Dendritic cell treated with granulocyte-macrophage colony-stimulating factor and Interleukin-4, amounts not matched to agents 40 ng/mL and 50 ng/mL, for 4 days (primary cell): Measurements from ENCODE around the gene TCF7L2.

Experiments used
- H3K27ac Mint-ChIP-seq: one replicate; pipeline ENCODE4 v1.8.0; 2022; ENCODE audit warnings: mild to moderate bottlenecking, mixed read lengths
- H3K27me3 Mint-ChIP-seq: one replicate; pipeline ENCODE4 v1.8.0; 2022; ENCODE audit warnings: mild to moderate bottlenecking, mixed read lengths
- H3K36me3 Mint-ChIP-seq: one replicate; pipeline ENCODE4 v1.8.0; 2022; ENCODE audit warnings: low read depth, mixed read lengths
- H3K4me1 Mint-ChIP-seq: one replicate; pipeline ENCODE4 v1.8.0; 2022; ENCODE audit warnings: low read depth, mixed read lengths
- H3K4me3 Mint-ChIP-seq: one replicate; pipeline ENCODE4 v1.8.0; 2022; ENCODE audit warnings: mild to moderate bottlenecking, moderate library complexity, mixed read lengths
- H3K9me3 Mint-ChIP-seq: one replicate; pipeline ENCODE4 v1.8.0; 2022; ENCODE audit warnings: mixed read lengths
- intact Hi-C: fragments of 100-400 bp; cut with micrococcal nuclease; formaldehyde crosslinking; loops from one replicate; pipeline ENCODE4 v1.15.0; 2022

The TCF7L2 gene

GRCh38 chr10:112919721-112920120, 30.3 kb upstream of the TCF7L2 start:
- intact Hi-C loops = no loop called here
- Mint-ChIP-seq H3K9me3 (no peaks in the 10 kb centered on the region), H3K36me3 (no peaks in the 10 kb centered on the region), H3K27ac (no peak overlapping the region), H3K4me1 (no peaks in the 10 kb centered on the region), H3K27me3 (peaks cover 31% of the 10 kb centered on the region), H3K4me3 (no peak overlapping the region)

GRCh38 chr10:112926906-112927688, 22.9 kb upstream of the TCF7L2 start:
- H3K36me3 Mint-ChIP-seq = no peaks in the 10 kb centered on the region
- intact Hi-C loops = no loop called here
- H3K27ac Mint-ChIP-seq = no peak overlapping the region
- peaks cover 41% of the 10 kb centered on the region for H3K27me3 Mint-ChIP-seq
- H3K4me3 Mint-ChIP-seq = no peak overlapping the region
- no peaks in the 10 kb centered on the region for H3K4me1 Mint-ChIP-seq
- H3K9me3 Mint-ChIP-seq = no peaks in the 10 kb centered on the region

- no peak overlapping the region for H3K4me3 Mint-ChIP-seq
- H3K36me3 Mint-ChIP-seq = no peaks in the 10 kb centered on the region
- H3K9me3 Mint-ChIP-seq = no peaks in the 10 kb centered on the region
- intact Hi-C loops = no loop called here
- no peaks in the 10 kb centered on the region for H3K4me1 Mint-ChIP-seq
- no peak overlapping the region for H3K27ac Mint-ChIP-seq
- peaks cover 47% of the 10 kb centered on the region for H3K27me3 Mint-ChIP-seq
These were observed 22.1 kb upstream of the TCF7L2 start for GRCh38 chr10:112927980-112928379.

DNA sequence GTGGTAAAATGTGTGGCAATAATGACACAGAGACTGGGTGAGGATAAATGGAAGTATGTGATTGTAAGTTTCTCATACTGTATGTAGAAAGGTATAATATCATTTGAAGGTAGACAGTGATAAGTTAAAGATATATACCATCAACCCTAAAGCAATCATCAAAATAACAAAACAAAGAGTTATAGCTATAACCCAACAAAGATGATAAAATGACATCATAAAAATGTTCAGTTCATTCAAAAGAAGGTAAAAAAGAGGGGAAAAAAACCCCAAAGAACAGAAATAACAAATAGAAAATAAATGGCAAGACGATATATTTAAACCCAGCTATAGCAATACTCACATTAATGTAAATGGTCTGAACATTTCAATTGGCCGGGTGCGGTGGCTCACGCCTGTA, 17.4 kb upstream of the TCF7L2 start:
- Mint-ChIP-seq H3K9me3 (no peaks in the 10 kb centered on the region), H3K27ac (no peak overlapping the region), H3K27me3 (peaks cover 43% of the 10 kb centered on the region), H3K4me3 (no peak overlapping the region), H3K4me1 (no peaks in the 10 kb centered on the region), H3K36me3 (no peaks in the 10 kb centered on the region)
- intact Hi-C loops = no loop called here

- Mint-ChIP-seq H3K36me3 (no peaks in the 10 kb centered on the region), H3K9me3 (no peaks in the 10 kb centered on the region), H3K4me3 (no peak overlapping the region), H3K4me1 (no peaks in the 10 kb centered on the region), H3K27me3 (peaks cover 46% of the 10 kb centered on the region), H3K27ac (no peak overlapping the region)
- intact Hi-C loops = no loop called here
These were observed 15.9 kb upstream of the TCF7L2 start for GRCh38 chr10:112934193-112934592.

GRCh38 chr10:112938808-112939482, 11.1 kb upstream of the TCF7L2 start:
- H3K27ac Mint-ChIP-seq = no peak overlapping the region
- H3K9me3 Mint-ChIP-seq = no peaks in the 10 kb centered on the region
- no peaks in the 10 kb centered on the region for H3K4me1 Mint-ChIP-seq
- intact Hi-C loops = no loop called here
- peaks cover 42% of the 10 kb centered on the region for H3K27me3 Mint-ChIP-seq
- no peaks in the 10 kb centered on the region for H3K36me3 Mint-ChIP-seq
- no peak overlapping the region for H3K4me3 Mint-ChIP-seq

DNA sequence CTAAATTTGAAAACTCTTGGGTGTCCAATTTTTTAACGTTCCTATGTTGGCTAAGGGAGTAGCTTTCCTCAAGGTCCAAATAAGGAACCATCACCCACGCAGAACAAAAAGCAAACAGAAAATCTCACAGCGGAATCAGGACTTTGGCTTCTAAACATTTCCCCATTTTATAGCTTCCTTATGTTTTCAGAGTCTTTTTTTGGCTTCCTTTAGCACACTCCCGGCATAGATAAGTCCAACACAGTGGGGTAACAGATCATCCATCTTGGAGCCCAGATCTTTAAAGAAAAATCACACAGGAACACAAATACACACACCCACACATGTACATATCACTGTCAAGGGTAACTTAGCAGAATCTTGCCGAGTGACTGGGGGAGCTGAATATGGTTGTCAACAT, 4.2 kb upstream of the TCF7L2 start:
- Mint-ChIP-seq H3K9me3 (no peaks in the 10 kb centered on the region), H3K27ac (no peak overlapping the region), H3K27me3 (peaks cover 59% of the 10 kb centered on the region), H3K36me3 (peaks cover 10% of the 10 kb centered on the region), H3K4me3 (no peak overlapping the region), H3K4me1 (peaks cover 36% of the 10 kb centered on the region)
- intact Hi-C loops = no loop called here

DNA sequence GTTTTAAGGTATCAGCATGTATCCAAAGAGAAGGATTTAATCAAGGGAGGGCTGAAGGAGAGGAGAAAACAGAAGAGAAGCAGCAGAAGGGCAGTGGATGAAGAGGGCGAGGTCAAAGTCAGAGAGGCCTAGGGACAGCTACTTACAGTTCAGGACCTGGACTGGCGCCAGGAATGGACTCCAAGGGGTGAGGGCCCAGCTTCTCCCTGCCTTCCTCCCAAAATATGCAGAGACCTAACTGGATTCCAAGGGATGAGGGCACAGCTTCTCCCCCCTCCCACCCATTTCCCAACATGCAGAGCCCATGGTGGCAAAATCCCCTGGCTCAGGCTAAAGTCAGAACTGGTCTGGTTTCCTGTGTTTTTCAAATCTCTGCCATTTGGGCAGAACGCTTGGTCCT, 3.4 kb upstream of the TCF7L2 start:
- peaks cover 54% of the 10 kb centered on the region for H3K27me3 Mint-ChIP-seq
- peaks cover 15% of the 10 kb centered on the region for H3K36me3 Mint-ChIP-seq
- no peak overlapping the region for H3K27ac Mint-ChIP-seq
- peaks cover 37% of the 10 kb centered on the region for H3K4me1 Mint-ChIP-seq
- no peak overlapping the region for H3K4me3 Mint-ChIP-seq
- no peaks in the 10 kb centered on the region for H3K9me3 Mint-ChIP-seq
- intact Hi-C loops = no loop called here

DNA sequence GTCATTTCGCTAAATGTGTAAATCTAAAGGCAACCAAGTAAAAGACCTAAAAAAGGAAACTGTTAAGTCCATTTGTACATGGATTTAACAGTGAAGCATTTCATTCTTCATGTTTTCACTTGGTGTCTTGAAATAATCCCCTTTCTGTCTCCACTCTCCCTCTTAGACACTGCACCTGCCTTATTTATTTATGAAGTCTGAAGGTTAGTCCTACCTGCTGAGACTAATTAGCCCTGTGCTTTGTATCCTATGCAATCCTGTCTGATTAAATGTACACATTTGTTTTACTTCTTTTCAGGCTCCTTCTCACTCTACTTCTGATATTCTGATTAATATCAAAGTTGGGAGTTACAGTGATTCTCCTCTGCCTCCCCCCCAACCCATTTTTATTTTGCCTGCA, 1.9 kb upstream of the TCF7L2 start:
- Mint-ChIP-seq H3K4me3 (no peak overlapping the region), H3K36me3 (peaks cover 20% of the 10 kb centered on the region), H3K9me3 (no peaks in the 10 kb centered on the region), H3K27ac (no peak overlapping the region), H3K27me3 (peaks cover 59% of the 10 kb centered on the region), H3K4me1 (peaks cover 52% of the 10 kb centered on the region)
- intact Hi-C loops = no loop called here

- intact Hi-C loops = no loop called here
- peaks cover 62% of the 10 kb centered on the region for H3K27me3 Mint-ChIP-seq
- H3K9me3 Mint-ChIP-seq = no peaks in the 10 kb centered on the region
- H3K4me3 Mint-ChIP-seq = peak overlapping the region; percentile 87
- H3K27ac Mint-ChIP-seq = peak overlapping the region; percentile 92
- peaks cover 61% of the 10 kb centered on the region for H3K4me1 Mint-ChIP-seq
- peaks cover 20% of the 10 kb centered on the region for H3K36me3 Mint-ChIP-seq
These were observed 764 bp upstream of the TCF7L2 start for GRCh38 chr10:112949143-112949823.

- peaks cover 62% of the 10 kb centered on the region for H3K27me3 Mint-ChIP-seq
- no peaks in the 10 kb centered on the region for H3K9me3 Mint-ChIP-seq
- H3K27ac Mint-ChIP-seq = peak overlapping the region; percentile 92
- intact Hi-C loops = loop anchor here (5.0 to 10.0 kb wide), 2 partner anchors 99 to 144 kb away; no protein-coding TSS in a partner anchor
- peaks cover 61% of the 10 kb centered on the region for H3K4me1 Mint-ChIP-seq
- H3K4me3 Mint-ChIP-seq = peak overlapping the region; percentile 87
- peaks cover 20% of the 10 kb centered on the region for H3K36me3 Mint-ChIP-seq
These were observed 789 bp downstream of the TCF7L2 start for GRCh38 chr10:112950714-112951358.

DNA sequence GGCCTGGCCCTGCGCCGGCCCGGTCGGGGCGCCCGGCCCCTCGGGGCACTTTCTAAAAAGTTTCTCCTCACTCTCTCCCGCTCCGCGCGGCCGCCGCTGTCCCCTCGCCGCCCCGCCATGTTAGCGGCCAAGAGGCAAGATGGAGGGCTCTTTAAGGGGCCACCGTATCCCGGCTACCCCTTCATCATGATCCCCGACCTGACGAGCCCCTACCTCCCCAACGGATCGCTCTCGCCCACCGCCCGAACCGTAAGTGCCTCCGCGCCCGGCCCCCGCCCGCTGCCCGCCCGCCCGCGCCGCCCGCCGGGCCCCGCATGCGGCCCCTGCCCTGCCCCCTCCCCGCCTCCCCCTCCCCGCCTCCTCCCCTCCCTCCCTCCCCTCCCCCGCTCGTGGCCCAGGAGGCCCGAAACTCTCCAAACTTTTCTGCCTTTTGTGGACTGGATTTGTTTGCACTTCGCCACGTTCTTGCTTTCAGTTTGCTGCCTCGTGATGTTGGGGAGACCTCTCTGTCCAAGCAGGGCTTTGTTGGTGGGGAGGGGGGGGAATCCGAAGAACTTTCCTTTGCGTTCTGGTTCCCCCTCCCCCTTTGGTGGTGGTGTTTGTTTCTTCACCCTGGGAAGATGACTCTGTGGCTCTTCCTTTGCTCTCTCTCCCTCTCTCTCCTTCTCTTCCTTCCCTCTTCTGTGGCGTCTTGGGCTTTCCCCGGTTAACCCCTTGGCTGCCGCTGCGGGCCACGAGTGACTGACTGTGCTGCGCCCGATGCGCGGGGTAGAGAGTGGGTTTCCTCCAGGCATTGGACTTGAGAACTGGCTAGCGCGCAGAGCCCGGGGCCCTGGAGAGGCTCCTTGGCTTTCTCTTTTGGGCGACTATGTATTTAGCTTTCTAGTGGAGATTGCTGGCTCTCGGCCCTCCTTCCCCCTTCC, 1.6 kb downstream of the TCF7L2 start:
- Mint-ChIP-seq H3K36me3 (peaks cover 20% of the 10 kb centered on the region), H3K9me3 (no peaks in the 10 kb centered on the region), H3K4me3 (peak overlapping the region; percentile 98), H3K27ac (peak overlapping the region; percentile 92), H3K4me1 (peaks cover 58% of the 10 kb centered on the region), H3K27me3 (peaks cover 63% of the 10 kb centered on the region)
- intact Hi-C loops = loop anchor here (5.0 to 10.0 kb wide), 2 partner anchors 99 to 143 kb away; no protein-coding TSS in a partner anchor
